ENCODE data around the gene DAD1.

GRCh38 chr14:22546722-22547071 lies 42.3 kb downstream of the DAD1 start:
- TF ChIP-seq POLR2A (IDR thresholded peaks at IDR 0.05; ENCODE audit: low read length) (no peak), GATA1 (IDR thresholded peaks at IDR 0.05; ENCODE audit: low read depth, low read length) (no peak)
